ENCODE measurements around the gene GGTLC2. TPM values are rescaled to one million over a fixed set of nuclear protein-coding genes. Genes with fewer than 3 reads are reported as not detected.
A peak's percentile ranks its signal among the peaks of the same experiment; 100 is the strongest.
"Not testable (repeated sequence)": the region's sequence is repeated elsewhere in the genome, so short reads cannot be mapped to it uniquely, and the experiment has no call there.

GGTLC2 gene
- total RNA-seq, 3 donors from 2014 or later: not detected

DNA sequence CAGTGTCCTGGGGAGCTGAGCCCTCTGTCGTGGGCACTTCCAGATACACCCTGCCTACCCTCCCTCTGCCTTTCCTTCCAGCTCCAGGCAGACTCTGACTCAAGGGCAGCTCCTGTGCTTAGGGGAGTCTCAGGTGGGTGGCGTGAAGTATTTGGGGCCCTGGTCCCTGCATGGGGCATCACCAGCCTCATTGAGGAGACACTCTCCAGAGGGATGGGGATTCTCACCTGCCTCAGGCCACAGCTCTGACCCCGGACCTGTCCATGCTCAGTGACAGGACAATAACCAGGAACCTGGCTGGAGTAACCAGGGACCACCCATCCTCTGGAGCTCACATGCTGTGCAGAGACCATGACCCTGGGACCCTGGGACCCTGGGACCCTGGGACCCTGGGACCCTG lies 41.2 kb downstream of the GGTLC2 start:
- Mint-ChIP-seq H3K36me3 (ENCODE audit: insufficient read depth) (no peaks in the 10 kb centered on the region), H3K4me1 (ENCODE audit: low read depth) (no peaks in the 10 kb centered on the region), H3K4me3 (no peak overlapping the region), H3K9me3 (no peaks in the 10 kb centered on the region), H3K27me3 (ENCODE audit: low read depth) (no peaks in the 10 kb centered on the region)
- ATAC-seq: no peak
- DNase-seq: no peak

DNA sequence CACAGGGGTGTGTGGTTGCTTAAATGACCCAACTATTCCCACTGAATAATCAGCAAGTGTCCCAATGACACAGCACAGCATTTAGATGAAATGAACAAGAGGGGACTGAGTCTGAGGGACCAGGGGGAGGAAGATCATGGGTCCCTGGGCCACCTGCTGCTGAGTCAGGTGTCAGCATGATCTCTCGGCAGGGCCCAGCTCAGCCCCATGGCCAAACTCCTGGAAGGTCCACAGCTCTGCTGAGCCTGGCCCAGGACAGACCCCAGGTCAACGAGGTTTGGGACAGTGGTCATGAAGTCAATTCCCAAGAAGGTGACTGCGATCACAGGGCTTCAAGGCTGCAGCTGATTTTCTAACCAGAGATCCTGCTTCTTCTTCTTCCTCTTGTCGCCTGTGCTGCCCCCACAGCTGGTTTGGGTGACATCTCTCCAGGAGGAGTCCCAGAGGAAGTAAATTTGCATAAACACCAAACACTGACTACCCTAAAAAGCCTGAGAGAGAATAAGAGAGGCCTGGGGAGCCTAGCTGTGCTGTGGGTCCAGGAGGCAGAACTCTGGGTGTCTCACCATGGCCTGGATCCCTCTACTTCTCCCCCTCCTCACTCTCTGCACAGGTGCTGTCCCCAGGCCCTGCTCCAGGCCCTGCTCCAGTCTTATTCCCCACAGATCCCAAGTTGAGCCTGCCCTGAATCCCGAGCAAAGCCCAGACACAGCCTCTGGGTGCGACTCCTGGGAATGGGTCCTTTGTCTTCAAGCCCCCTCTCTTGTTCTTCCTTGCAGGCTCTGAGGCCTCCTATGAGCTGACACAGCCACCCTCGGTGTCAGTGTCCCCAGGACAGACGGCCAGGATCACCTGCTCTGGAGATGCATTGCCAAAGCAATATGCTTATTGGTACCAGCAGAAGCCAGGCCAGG lies 42.0 kb downstream of the GGTLC2 start:
- not testable (repeated sequence) for DNase-seq; H3K27me3 Mint-ChIP-seq (ENCODE audit: low read depth); H3K9me3 Mint-ChIP-seq; H3K4me3 Mint-ChIP-seq; ATAC-seq; H3K4me1 Mint-ChIP-seq (ENCODE audit: low read depth); H3K36me3 Mint-ChIP-seq (ENCODE audit: insufficient read depth)

DNA sequence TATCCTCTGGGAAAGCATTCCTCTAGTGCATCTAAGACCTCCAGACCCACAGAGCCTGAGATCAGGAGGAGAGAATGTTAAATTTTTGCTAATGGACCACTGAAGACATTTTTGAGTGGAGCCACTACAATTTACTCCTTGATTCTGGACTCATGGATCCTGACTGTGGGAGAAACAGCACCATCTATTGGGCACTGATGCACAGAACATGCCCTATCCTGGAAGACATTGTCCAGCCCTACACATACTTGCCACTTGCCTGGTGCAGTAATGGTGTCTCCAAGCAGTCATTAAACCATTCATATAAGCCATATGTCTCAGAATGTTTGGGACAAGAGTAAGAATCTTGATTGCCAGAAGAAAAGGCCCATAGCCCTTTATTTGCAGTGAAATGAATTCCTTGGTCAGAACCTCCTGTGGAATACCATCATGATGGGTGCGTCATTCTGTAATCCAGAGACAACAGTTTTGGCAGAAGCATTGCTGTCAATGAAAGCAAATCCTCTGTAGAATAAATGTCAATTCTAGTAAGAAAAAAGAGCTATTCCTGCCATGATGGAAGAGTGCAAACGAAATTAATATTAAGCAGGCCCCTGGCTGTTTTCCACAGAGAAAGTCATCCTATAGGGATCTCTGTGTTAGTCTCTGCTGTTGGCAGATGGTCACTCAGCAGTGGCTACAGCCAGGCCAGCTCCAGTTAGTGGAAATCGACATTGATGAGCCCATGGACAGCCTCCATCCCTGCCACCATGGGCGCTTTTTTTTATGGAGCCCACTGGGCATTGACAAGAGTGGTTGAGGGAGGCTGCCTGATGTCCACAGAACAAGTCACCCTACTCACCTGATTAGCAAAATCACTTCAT lies 43.5 kb downstream of the GGTLC2 start:
- no peaks in the 10 kb centered on the region for H3K27me3 Mint-ChIP-seq (ENCODE audit: low read depth)
- peak in 1 of 2 donors; percentile 64 for ATAC-seq
- H3K9me3 Mint-ChIP-seq: no peaks in the 10 kb centered on the region
- no peak for DNase-seq
- no peak overlapping the region for H3K4me3 Mint-ChIP-seq
- H3K36me3 Mint-ChIP-seq (ENCODE audit: insufficient read depth): no peaks in the 10 kb centered on the region
- H3K4me1 Mint-ChIP-seq (ENCODE audit: low read depth): no peaks in the 10 kb centered on the region

DNA sequence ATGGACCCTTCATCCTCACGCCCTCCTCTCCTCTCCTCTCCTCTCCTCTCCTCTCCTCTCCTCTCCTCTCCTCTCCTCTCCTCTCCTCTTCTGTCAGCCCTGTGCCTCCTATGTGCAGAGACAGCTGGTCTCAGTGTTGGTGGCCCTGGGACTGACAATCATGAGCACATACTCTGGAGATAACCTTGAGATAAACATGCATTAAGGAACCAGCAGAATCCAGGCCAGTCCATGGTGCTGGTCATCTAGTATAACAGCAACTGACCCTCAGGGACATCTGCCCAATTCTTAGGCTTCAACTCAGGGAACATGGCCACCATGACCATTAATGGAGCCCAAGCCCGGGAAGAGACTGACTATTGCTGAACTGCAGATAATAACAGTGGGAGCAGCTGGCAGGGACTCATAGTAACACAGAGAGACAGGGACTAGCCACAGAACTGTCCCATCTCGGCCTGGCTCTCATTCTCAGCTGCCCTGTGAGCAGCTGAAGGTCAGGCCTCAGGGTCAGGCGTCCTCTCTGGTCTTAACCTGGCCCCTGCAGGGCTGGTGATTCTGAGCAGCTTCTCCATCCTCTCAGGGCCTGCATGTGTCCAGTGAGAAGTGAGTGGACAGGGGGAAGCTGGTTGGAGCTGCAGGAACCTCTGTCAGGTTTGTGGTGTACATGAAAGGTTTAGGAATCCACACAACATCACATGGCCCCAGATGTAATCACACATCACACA lies 45.4 kb downstream of the GGTLC2 start:
- no peak for ATAC-seq
- Mint-ChIP-seq H3K36me3 (ENCODE audit: insufficient read depth) (no peaks in the 10 kb centered on the region), H3K4me1 (ENCODE audit: low read depth) (peaks cover 4% of the 10 kb centered on the region), H3K9me3 (no peaks in the 10 kb centered on the region), H3K4me3 (no peak overlapping the region), H3K27me3 (ENCODE audit: low read depth) (no peaks in the 10 kb centered on the region)
- DNase-seq: no peak

DNA sequence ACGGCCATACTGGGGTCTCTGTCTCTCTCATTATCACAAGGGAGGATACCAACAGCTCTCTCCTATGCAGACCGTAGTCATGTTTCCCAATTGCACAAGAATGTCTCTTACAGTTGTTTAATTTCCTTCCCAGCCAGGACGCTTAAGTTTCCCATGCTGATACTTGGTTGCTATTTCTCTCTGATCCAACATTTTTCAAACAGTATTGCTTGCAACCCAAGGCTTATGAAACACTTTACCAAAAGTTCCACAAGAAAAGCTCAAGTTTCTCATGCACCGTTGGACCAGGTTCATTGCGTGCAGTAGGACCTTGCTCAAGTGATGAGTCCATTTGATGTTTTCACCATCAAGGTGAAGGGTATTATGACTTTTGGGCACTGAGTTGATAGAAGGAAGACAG lies 46.6 kb downstream of the GGTLC2 start:
- H3K9me3 Mint-ChIP-seq: no peaks in the 10 kb centered on the region
- H3K4me3 Mint-ChIP-seq: no peak overlapping the region
- peaks cover 4% of the 10 kb centered on the region for H3K4me1 Mint-ChIP-seq (ENCODE audit: low read depth)
- H3K36me3 Mint-ChIP-seq (ENCODE audit: insufficient read depth): no peaks in the 10 kb centered on the region
- H3K27me3 Mint-ChIP-seq (ENCODE audit: low read depth): no peaks in the 10 kb centered on the region
- ATAC-seq (no peak), DNase-seq (no peak)

DNA sequence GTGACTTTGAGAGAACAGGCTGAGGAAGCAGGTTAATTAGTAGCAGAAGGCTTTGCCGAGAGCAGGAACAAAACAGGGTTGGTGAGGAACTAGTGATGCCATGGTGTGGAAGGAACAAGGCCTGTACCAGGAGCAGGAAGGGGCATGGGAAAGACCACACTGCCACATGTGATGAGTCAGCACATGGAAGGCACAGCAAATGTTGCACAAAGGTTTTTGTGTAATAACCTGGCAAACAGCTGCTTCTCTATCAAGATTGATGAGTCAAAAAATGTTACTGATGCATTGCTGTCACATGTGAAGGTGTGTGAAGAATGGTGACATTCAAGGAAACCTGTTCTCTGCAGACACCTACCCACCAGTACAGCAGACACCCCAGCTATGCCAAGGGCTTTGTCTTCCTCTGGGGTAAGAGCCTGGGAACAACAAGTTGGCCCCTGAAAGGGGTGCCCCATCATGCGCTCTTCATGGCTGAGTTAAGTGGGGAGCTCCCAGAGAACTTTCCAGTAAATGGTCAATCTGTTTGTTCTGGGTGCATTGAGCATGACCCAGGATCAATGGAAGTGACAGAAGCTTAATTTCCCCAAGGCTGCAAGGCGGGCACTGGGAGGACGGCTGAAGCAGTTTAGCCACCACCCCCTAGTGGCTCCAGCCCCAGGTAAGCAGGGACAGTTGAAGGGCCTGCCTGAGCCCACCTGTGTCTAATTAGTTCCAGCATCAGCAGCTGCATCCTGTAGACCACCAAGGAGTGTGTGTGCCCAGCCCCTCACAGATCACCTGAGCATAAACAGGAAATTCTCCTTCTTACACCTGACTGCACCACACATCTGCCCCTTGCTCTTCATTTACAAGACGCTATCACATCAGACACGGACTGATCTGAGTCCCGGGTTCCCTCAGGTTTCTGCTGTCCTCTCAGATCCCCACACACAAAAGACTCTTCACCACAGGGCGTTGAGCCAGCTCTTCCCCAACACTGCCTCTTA lies 47.6 kb downstream of the GGTLC2 start:
- peaks cover 2% of the 10 kb centered on the region for H3K27me3 Mint-ChIP-seq (ENCODE audit: low read depth)

DNA sequence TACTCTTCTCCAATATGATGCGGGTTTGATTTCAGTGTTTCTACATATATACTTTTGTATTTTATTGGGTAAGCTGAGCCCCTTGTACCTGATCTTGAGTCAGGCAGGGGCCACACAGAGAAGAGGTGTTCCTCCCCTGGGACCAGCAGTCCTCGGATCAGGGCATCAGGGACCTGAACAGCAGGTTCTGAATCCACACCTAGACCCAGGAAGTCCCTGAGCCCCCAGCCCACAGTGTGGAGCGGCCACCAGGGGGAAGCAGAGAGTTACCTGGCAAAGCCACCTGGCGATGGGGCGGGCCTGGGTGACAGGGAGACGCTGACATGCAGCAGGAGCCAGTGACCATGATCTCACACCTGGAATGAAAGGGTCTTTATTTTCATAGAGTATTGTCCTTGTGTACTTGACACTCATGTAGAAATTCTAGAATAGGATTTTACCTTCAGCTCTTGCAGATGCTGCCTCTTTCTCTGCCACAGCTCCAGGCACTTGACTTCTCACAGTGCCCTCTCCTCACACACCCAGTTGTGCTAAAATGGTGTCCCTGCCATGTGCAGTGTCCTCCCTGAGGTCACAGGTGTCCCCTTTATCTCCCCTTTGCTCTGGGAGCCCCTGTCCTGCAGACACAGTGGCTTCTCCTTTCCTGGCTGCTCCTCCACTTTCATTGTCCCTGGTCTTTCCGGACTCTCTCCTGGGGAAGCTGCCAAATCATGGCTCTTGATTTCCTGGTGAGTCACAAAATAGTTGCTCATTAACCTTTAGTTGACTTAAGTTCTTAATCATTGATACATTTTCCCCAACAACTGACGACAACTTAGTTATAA lies 48.5 kb downstream of the GGTLC2 start:
- H3K27me3 Mint-ChIP-seq (ENCODE audit: low read depth): peaks cover 3% of the 10 kb centered on the region
- peaks cover 4% of the 10 kb centered on the region for H3K4me1 Mint-ChIP-seq (ENCODE audit: low read depth)
- no peak overlapping the region for H3K4me3 Mint-ChIP-seq
- DNase-seq (peak; percentile 66), ATAC-seq (peak; percentile 60 to 61)
- no peaks in the 10 kb centered on the region for H3K9me3 Mint-ChIP-seq
- H3K36me3 Mint-ChIP-seq (ENCODE audit: insufficient read depth): no peaks in the 10 kb centered on the region

More for the DNA sequence above, 47.6 kb downstream of the GGTLC2 start:
- DNase-seq (no peak), ATAC-seq (no peak)
- Mint-ChIP-seq H3K4me3 (no peak overlapping the region), H3K36me3 (ENCODE audit: insufficient read depth) (no peaks in the 10 kb centered on the region), H3K4me1 (ENCODE audit: low read depth) (peaks cover 4% of the 10 kb centered on the region), H3K9me3 (no peaks in the 10 kb centered on the region)

DNA sequence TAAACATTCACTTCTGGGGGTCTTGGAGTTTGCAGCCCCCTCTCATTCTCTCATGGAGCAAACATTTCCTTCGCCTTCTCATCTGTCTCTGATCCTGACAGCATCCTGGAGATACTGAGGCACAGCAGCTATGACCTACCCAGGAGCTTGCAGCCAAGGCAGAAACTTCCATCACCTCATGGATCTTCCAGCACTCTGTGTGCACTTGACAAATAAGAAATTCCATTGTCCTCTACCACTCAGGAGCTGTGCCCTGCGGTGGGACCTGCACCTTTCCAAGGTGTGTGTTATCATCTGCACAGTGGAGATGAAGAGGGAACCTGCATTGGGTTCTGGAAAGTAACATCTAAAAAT lies 49.1 kb downstream of the GGTLC2 start:
- peaks cover 3% of the 10 kb centered on the region for H3K27me3 Mint-ChIP-seq (ENCODE audit: low read depth)
- H3K9me3 Mint-ChIP-seq: no peaks in the 10 kb centered on the region
- no peak overlapping the region for H3K4me3 Mint-ChIP-seq
- ATAC-seq (no peak), DNase-seq (no peak)
- peaks cover 4% of the 10 kb centered on the region for H3K4me1 Mint-ChIP-seq (ENCODE audit: low read depth)
- H3K36me3 Mint-ChIP-seq (ENCODE audit: insufficient read depth): no peaks in the 10 kb centered on the region

DNA sequence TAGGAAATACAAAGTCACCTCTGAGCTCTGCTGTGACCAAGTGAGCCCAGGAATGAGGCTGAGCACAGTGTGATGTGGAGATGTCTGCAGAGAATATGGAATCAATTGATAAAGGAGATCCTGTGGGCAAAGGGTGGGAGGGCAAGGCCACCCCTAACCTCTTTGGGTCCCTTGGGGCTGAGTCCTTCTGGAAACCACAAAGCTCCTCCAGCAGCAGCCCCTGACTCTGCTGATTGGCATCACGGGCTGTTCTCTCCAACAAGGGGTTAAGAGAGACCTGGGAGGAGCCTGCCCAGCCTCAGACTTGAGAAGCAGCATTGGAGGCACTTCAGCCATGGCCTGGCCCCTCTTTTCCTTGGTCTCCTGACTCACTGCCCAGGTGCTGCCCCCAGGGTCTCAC lies 49.7 kb downstream of the GGTLC2 start:
- no peaks in the 10 kb centered on the region for H3K36me3 Mint-ChIP-seq (ENCODE audit: insufficient read depth)
- ATAC-seq (no peak), DNase-seq (no peak)
- no peaks in the 10 kb centered on the region for H3K9me3 Mint-ChIP-seq
- no peak overlapping the region for H3K4me3 Mint-ChIP-seq
- peaks cover 3% of the 10 kb centered on the region for H3K27me3 Mint-ChIP-seq (ENCODE audit: low read depth)
- H3K4me1 Mint-ChIP-seq (ENCODE audit: low read depth): peaks cover 4% of the 10 kb centered on the region

GRCh38 chr22:22696104-22696503 lies 51.7 kb downstream of the GGTLC2 start:
- ATAC-seq (no peak), DNase-seq (no peak)
- H3K27me3 Mint-ChIP-seq (ENCODE audit: low read depth): peaks cover 3% of the 10 kb centered on the region
- no peak overlapping the region for H3K4me3 Mint-ChIP-seq
- H3K9me3 Mint-ChIP-seq: no peaks in the 10 kb centered on the region
- H3K4me1 Mint-ChIP-seq (ENCODE audit: low read depth): peaks cover 4% of the 10 kb centered on the region
- no peaks in the 10 kb centered on the region for H3K36me3 Mint-ChIP-seq (ENCODE audit: insufficient read depth)
